COLO668 (cell line): ENCODE measurements around the gene BAHCC1.

Source experiments
- DNase-seq: peaks from one replicate; lab custom pipeline; 2025; ENCODE audit not compliant: unreplicated experiment; lab: John Stamatoyannopoulos, UW

The BAHCC1 gene

DNA sequence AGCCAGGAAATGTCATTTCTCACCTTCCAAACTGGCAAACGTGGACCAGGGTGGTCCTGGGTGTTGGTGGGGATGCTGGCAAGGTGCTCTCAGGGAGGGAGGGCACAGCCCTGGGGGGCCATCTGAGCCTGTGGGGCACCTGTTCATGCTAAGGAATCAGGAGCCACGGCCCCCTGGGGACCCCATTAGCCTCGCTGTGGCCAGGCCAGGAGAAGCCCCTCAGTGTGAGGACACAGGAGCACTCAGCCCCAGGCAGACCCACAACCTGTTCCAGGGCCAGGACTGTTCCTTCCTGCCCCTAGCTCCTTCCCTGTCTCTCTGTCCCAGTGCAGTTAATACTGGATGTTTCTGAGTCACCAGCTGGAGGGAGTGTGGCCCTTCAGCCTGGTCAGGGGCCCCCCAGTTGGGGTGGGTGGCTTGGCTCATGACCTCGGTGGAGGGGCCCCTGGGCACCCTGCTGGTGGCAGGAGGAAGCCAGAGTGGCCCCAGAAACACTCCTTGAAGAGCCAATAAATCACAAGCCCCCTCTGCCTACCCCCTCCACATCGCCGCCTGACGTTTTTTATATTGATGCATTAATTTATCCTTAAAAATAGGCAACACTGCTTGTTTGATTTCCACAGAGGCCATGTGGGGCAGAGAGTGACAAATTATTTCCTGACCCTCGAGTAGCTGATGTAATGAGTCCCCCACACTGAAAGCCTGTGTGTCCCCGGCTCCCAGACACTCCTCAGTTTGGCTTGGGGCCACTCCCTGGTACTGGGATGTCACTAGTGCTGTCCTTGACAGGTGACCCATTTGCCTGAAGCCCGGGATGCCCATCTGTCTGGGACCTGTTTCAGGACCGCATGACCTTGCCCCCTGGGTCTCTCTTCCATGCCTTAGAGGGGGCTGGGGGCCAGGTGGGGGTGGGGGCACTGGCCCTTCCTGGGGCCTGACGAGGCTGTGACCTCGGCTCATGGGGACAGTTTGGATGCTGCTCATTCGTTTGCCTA, 95.0 kb downstream of the BAHCC1 start:
- DNase-seq: no peak

DNA sequence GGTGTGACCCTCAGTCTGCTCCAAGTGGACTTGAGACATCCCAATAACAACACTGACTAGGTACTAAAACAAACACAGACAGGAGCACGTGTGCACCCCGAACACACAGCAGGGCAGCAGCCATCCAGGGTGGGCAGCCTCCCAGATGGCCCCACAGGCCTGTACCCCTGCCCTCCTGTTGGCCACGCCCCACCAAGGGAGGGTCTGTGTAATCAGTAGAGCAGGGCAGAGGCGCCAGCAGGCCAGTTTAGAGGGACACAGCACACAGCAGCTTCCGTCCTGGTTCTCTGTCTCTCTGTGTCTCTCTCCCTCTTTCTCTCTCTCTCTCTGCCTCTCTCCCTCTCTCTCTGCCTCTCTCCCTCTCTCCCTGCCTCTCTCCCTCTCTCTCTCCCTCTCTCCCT, 95.9 kb downstream of the BAHCC1 start:
- peak; percentile 36 for DNase-seq

DNA sequence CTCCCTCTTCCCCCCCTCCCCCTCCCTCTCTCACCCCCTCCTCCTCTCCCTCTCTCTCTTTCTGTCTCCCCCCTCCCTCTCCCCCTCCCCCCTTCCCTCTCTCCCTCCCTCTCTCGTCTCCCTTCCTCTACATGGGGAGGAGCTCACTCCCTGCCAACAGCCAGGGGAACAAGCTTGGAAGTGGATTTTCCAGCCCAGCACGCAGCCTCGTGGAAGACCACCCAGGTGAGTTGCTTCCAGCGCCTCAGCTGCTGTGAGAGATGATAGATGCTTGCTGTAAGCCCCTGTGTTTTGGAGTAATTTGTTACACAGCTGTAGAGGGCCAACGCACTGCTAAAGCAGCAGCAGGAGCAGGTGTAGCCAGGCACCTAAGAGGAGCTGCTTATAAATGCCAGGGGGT, 96.5 kb downstream of the BAHCC1 start:
- no peak for DNase-seq

DNA sequence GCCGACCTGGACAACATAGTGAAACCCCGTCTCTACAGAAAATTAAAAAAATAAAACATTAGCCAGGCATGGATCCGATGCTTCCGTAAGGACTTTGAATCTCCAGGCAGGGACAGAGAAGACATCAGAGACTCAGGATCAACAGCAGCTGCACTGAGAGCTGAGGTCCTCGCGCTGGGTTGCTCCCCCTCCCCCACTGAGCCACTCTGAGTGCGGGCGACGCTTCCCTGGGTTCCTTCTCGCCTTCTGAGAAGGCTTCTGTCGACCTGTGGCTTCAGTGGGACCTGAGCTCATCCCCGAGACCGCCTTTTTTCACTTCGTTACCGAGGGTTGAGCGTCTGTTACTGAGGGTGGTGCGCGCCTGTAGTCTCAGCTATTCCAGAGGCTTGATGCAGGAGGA, 96.9 kb downstream of the BAHCC1 start:
- no peak for DNase-seq

DNA sequence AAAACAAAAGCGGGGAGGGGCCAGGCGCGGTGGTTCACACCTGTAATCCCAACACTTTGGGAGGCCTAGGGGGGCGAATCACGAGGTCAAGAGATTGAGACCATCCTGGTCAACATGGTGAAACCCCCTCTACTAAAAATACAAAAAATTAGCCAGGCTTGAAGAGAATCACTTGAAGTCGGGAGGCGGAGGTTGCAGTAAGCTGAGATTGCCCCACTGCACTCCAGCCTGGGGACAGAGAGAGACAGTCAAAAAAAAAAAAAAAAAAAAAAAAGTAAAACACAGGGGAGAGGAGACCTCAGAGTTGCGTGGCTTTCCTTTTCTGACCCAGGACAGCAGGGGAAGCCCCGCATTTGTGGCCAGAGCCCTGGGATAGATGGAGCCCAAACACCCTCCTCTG, 97.4 kb downstream of the BAHCC1 start:
- DNase-seq: no peak

DNA sequence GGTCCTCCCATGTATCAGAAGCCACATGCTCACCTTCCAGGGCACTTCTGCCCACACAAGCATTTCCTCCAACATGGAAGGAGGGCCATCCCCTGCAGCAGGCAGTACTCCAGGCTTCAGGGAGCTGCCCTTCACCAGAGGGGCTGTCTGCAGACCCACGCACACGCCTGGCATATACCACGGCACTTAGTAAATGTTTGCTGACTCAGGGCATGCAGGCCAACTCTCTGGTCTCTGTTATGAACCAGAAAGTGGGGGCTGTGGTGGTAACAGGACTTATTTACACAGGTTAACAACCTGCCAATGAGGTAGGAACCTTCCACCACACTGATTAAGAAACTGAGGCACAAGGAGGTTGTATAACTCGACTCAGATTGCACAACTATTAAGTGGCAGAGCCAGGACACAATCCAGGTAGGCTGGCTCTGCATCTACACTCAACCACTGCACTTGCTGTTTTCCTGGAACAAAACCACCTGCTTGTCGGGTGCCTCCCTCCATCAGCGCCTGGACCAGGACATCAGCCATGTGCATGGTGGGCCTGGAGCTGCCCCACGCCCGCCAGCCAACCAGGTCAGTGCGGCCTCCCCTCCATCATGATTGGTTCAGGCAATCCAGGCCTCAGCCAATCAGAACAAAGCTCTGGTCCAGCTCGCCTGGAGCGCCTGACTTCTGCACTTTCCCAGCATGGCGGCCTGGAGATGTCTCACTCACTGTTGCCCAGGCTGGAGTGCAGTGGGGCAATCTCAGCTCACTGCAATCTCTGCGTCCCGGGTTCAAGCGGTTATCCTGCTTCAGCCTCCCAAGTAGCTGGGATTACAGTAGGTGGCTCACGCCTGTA, 98.2 kb downstream of the BAHCC1 start:
- DNase-seq: no peak

DNA sequence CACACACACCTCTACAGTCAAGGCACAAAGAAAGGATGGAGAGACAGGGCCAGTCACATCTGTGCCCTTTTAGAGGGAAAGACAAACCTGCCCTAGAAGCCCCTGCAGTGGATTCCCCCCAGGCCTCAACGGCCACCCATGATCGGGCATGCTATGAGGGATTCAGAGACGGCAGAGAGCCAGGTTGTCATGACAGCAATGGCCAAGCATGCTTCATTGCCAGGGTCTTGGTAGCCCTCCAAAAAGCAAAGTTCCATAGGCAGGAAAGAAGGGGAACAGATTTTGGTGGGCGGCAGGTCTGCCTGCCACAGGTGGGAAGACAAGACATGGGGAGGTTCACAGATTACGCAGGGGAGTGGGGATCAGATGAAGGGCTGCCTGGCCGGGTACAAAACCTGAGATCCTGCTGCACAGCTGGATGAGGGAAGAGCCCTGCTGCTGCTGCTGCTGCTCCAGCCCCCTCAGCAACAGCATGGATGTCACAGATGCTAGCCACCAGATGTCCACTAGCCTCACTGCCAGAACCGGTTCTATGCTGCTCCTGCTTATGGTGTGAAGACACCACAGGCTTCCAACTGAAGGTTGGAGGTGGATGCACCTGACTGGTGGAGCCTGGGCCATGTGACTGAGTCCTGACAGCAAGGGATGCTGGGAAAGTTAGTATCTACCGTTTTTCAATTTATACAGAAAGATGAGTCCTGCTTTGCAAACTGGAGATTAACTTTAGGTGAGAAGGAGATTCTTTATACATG, 99.5 kb downstream of the BAHCC1 start:
- peak; percentile 24 for DNase-seq

DNA sequence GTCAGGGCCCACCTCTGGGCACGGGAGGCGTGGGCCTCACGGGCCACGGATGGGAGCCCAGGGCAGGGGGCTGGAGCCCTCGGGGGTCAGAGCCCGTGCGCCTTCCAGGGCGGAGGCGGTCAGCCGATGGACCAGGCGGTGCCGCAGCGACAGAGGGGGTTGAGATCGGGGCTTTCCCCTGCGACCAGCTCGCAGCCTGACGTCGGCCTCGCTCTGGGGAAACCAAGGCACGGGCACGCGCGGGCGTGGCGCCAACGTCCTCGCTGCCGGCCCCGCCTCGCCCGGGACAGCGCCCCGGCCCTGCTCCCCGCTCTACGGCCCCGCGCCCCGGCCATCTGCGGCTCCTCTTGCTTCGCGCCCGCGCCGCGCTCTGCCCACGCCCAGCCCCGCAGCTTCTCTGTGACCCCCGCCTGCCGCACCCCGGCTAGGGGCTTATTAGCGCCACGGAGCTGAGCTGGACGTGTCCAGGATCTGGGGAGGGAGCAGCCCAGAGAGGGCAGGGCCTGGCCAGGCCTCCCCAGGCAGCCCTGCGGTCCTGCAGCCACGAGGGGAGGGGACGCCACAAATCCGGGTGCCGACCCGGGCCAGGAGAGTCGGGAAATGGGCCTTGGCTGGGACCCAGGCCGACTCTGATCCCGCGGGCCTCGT, 103.8 kb downstream of the BAHCC1 start:
- no peak for DNase-seq

DNA sequence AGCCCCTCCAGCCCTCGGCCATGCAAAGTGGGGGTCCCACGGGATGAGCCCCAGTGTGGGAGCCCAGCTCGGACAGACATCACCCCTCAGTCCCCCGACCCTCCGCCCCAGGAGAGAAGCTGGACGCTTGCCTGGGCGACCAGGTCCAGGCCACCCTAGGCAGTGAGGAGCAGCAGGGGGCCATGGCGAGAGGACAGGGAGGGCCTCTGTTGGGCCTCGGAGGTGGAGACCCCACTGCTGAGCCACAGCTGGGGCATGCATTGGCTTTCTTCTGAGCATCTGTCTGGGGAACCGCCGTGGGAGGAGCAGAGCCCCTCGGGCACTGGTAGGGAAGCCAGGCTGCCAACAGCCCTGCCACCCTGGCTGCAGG, 104.3 kb downstream of the BAHCC1 start:
- no peak for DNase-seq

DNA sequence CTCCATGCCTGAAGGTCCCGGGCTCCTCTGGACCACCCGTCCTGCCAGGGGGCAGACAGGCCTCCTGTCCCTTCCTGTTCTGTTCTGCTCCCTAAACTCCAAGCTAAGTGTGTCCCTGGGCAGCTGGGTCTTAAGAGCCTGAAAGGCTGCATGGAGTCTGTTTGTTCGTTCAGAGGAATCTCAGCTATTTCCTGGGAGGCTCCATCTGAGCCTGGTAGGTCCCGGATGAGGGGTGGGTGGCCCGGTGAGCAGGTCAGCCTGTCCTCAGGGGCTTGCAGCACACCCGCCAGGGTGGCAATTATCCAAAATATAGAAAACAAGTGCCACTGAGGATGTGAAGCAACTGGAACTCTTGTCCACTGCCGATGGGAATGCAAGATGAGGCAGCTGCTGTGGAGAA, 104.8 kb downstream of the BAHCC1 start:
- DNase-seq: no peak

DNA sequence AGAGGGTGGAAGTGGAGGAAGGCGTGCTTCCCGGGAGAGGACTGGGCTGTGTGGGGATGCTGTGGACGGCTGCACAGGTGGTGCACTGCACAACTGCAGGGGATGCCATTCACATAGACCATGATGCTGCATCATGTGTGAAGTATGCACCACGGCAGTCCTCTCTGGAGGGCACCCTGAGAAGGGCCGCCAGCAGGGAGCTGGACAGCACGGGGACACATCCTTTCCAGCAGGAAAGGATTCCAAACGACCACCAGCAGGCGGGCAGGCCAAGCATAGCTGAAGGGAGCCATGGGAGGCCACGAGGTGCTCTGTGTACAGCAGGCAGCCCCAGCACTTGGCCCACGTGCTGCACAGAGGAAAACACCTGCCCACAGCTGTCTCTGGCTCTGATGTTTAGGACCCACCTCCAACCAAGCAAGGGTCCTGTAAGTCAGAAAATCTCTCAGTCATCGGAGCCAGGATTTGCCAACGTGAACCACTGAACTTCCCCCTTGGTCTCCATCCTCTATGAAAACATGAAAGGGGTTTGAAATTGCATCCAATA, 107.3 kb downstream of the BAHCC1 start:
- DNase-seq: no peak

DNA sequence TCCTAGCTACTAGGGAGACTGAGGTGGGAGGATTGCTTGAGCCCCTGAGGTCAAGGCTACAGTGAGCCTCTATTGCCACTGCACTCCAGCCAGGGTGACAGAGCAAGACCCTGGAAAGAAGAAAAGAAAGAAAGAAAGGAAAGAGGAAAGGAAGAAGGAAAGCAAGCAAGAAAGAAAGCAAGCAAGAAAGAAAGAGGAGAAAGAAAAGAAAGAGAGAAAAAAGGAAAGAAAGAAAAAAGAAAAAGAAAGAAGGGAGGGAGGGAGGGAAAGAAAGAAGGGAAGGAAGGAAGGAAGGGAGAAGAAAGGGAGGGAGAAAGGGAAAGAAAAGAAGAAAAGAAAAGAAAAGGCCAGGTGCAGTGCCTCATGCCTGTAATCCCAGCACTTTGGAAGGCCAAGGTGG, 108.4 kb downstream of the BAHCC1 start:
- no peak for DNase-seq

DNA sequence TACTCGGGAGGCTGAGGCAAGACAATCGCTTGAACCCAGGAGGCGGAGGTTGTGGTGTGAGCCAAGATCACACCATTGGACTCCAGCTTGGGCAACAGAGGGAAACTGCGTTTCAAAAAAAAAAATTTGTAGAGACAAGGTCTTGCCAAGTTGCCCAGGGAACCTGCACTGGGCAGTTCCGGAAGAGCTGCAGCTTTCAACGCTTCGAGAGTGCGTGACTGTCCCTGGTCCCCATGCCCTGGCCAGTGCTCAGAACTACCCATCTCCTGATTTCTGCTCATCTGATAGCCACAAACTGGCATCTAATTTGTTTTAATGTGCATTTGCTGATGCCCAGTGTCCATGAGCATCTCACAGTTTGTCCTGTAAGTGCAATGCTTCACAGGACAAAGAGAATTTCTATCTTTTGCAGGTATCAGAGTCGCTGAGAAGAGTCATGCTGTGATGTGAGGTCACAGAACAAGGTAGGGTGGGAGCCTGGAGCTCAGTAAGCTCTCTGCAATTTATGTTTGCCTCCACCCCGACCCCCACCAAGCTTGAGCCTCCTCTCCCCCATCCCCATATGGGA, 113.5 kb downstream of the BAHCC1 start:
- DNase-seq: no peak

DNA sequence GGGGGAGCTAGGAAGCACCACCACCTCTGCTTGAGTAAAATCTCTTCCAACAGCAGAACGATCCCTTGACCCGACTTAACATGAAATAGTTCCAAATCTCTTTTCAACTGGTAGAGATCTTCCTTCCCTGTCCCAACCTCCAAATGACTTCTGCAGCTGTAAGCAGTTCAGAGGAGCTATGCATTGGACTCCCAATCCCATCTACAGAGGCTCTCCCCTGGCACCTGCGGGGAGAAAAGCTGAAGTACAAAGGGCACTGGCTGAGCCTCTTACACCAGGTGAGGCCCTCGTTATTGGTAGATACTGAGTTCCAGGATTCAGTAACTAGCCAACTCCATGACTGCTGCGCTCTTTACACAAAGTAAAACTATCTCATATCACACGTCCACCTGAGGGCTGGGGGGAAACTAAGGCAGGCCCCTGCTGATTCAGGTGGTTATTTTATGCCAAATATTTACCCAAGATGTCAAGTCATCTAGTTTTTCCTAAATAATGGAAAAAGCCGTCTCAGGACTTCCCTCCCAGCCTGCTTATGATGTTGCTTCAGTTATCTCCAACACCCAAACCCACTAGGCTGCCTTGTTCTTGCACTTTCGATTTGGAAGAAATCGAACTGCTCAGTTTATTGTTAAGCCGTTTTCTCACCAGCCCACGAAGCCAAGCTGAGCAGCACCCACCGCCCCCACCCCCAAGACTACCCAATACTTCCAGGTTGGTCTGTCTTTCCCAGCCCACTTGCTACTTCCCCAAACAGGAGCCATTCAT, 114.1 kb downstream of the BAHCC1 start:
- peak; percentile 37 for DNase-seq

DNA sequence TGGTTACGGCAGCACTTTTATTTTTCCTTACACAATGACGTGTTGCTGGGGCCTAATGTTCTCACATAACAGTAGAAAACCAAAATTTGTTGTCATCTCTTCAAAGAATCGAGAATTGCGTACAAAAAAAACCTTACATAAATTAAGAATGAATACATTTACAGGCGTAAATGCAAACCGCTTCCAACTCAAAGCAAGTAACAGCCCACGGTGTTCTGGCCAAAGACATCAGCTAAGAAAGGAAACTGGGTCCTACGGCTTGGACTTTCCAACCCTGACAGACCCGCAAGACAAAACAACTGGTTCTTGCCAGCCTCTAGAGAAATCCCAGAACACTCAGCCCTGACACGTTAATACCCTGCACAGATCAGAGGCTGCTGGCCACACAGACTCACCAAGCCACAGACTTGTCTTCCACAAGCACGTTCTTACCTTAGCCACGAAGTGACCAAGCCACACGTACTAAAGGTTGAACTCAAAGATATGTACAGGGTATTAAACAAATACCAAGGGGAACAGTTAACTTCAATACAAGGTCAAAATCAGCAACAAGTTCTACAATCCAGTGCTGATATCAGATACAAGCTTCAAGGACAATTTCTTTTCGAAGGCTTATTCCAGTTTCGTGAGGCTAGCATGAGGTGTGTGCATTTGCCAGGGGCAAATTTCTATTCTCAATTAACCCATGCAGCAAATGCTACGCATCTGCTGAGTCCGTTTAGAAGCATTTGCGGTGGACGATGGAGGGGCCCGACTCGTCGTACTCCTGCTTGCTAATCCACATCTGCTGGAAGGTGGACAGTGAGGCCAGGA, 114.9 kb downstream of the BAHCC1 start:
- no peak for DNase-seq

DNA sequence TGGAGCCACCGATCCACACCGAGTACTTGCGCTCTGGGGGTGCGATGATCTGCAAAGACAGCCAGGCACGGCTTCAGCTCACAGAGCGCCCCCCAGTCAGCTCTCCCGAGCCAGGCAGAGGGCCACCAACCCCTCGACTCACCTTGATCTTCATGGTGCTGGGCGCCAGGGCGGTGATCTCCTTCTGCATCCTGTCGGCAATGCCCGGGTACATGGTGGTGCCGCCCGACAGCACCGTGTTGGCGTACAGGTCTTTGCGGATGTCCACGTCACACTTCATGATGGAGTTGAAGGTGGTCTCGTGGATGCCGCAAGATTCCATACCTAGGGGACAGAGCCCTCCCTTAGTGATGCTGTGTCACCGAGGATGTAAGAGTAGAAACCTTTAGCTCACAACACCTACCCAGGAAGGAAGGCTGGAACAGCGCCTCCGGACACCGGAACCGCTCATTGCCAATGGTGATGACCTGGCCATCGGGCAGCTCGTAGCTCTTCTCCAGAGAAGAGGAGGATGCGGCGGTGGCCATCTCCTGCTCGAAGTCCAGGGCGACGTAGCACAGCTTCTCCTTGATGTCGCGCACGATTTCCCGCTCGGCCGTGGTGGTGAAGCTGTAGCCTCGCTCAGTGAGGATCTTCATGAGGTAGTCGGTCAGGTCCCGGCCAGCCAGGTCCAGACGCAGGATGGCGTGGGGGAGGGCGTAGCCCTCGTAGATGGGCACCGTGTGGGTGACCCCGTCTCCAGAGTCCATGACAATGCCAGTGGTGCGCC, 115.7 kb downstream of the BAHCC1 start:
- peak; percentile 30 for DNase-seq

DNA sequence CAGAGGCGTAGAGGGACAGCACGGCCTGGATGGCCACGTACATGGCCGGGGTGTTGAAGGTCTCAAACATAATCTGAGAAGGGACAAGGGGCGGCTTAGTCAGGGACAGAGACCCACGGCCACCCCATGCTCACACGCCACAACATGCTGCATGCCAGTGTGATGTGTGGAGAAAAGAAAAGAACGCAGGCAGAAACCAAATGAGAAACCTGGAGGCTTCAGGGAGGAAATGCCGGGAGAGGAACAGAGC, 116.2 kb downstream of the BAHCC1 start:
- no peak for DNase-seq
